Activated T-helper 17 cell treated with anti-CD3 and anti-CD28 coated beads, Interleukin-2, amount 50 U/mL, for 72 hours (primary cell): ENCODE results near the gene BEST4. TPM values are rescaled to one million over a fixed set of nuclear protein-coding genes. Genes with fewer than 3 reads are reported as not detected.
"Not testable (repeated sequence)": the region's sequence is repeated elsewhere in the genome, so short reads cannot be mapped to it uniquely, and the experiment has no call there.

Experiments
- ATAC-seq: fragments of 150-1000 bp; cut with Tn5 transposase; replicated peaks from 2 replicates; pipeline ENCODE4 v1.10.0; 2021; ENCODE audit warnings: mild to moderate bottlenecking, moderate library complexity
- H3K27ac Mint-ChIP-seq: one replicate; pipeline ENCODE4 v1.8.0; 2022; ENCODE audit warnings: mixed read lengths
- H3K27me3 Mint-ChIP-seq: one replicate; pipeline ENCODE4 v1.8.0; 2022; ENCODE audit warnings: mixed read lengths
- H3K36me3 Mint-ChIP-seq: one replicate; pipeline ENCODE4 v1.8.0; 2022; ENCODE audit warnings: low read depth, mild to moderate bottlenecking, mixed read lengths
- H3K4me1 Mint-ChIP-seq: one replicate; pipeline ENCODE4 v1.8.0; 2022; ENCODE audit warnings: mixed read lengths
- H3K4me3 Mint-ChIP-seq: one replicate; pipeline ENCODE4 v1.8.0; 2022; ENCODE audit warnings: mild to moderate bottlenecking, mixed read lengths
- H3K9me3 Mint-ChIP-seq: one replicate; pipeline ENCODE4 v1.8.0; 2022; ENCODE audit warnings: mixed read lengths
- total RNA-seq, 2 donors: library from RNA; stranded (reverse); gene quantifications; one replicate each; pipeline ENCODE4 v1.2.3, GENCODE V29; 2022

BEST4 gene
- total RNA-seq, 2 donors from 2014 or later = 0.97 to 2.0 TPM

DNA sequence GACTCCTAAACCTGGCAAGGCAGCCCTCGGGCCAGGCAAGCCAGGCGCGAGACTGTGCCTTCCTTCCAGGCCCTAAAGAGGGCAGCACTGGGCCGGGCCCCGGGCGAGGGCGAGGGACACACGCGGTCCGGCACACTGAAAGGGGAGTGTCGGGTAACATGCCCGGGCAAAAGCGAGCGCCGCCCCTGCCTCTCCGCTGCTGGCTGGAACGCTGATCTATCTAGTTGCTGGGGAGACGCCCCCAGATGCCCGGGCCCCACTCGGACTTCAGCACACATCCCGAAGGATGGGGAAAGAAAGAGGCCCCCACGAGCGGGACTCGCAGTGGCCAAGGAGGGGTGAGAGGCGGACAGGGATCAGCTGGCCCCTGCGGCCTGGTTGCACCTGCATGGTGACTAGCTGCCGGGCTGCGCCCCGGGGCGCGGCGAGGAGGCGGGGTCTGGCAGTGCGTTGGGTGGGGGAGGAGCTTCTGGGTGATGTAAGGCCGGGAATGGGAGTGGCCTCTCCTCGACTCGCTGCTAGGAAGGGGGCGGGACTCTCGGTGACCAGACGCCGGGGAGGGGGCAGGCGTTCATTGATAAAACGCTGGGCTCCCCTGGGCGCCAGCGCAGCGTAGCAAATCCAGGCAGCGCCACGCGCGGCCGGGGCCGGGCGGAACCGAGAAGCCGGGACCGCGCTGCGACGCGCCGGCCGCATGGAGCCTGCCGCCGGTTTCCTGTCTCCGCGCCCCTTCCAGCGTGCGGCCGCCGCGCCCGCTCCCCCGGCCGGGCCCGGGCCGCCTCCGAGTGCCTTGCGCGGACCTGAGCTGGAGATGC is 12.0 kb upstream of the BEST4 start, which contains the start of gene PLK3:
Gene PLK3, plus strand, starts transcription at position 608 of the 815 bp plus-strand sequence. Its CDS starts 87 bp downstream, at position 695.
- peaks cover 44% of the 10 kb centered on the region for H3K36me3 Mint-ChIP-seq
- H3K9me3 Mint-ChIP-seq = no peaks in the 10 kb centered on the region

DNA sequence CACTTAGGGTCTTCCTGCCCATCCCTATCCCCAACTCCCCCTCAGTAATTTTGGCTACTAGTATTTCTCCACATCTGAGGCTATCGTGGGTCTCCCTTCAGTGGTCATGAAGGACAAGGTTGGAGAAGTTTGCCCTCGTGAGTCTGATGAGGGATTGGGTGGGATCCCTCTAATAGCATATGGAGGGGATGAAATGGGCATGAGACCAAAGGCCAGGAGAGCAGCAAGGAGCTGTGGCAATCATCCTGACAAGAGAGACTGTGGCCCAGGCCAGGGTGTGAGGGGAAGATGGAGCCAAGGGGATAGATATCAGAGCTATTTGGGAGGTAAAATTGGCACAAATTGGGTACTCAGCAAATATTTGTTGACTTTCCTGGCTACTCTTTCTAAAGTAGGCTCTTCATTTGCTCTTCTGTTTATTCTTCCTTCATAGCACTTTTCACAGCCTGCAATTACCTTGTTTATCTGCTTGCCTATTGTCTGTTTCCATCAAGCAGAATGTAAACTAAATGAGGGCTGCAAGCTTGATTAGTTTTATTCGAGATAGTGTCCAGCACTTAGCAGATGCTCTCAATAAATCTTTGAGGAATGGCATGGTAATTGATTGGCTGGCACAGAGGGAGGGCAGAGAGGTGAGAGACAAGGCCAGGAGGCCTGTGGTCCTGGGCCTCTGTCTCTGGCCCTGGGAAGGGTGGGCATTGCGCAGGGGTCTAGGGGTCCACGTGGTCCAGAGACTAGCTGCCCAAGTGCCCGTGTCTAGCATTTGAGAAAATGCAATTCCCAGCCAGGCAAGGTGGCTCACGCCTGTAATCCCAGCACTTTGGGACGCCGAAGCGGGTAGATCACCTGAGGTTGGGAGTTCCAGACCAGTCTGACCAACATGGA is 10.8 kb upstream of the BEST4 start:
- Mint-ChIP-seq H3K9me3 (no peaks in the 10 kb centered on the region), H3K27me3 (no peaks in the 10 kb centered on the region), H3K27ac (peak overlapping the region; percentile 91), H3K4me1 (peaks cover 12% of the 10 kb centered on the region), H3K36me3 (peaks cover 31% of the 10 kb centered on the region), H3K4me3 (peak overlapping the region; percentile 89)
- no peak for ATAC-seq

More for the DNA sequence above, 12.0 kb upstream of the BEST4 start, which contains the start of gene PLK3:
- peak; percentile 83 for ATAC-seq
- peak within 1 kb of the TSS; percentile 89 for H3K4me3 Mint-ChIP-seq
- no peaks in the 10 kb centered on the region for H3K27me3 Mint-ChIP-seq
- H3K4me1 Mint-ChIP-seq = peaks cover 12% of the 10 kb centered on the region
- peak within 1 kb of the TSS; percentile 91 for H3K27ac Mint-ChIP-seq

DNA sequence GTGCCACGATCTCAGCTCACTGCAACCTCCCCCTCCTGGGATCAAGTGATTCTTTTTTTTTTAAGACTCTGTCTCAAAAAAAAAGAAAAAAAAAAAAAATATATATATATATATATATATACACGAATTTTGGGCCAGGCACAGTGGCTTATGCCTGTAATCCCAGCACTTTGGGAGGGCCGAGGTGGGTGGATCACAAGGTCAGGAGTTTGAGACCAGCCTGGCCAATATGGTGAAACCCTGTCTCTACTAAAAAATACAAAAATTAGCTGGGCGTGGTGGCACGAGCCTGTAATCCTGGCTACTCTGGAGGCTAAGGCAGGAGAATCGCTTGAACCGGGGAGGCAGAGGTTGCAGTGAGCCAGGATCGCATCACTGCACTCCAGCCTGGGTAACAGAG is 9.9 kb upstream of the BEST4 start:
- not testable (repeated sequence) for H3K27ac Mint-ChIP-seq, H3K4me1 Mint-ChIP-seq

DNA sequence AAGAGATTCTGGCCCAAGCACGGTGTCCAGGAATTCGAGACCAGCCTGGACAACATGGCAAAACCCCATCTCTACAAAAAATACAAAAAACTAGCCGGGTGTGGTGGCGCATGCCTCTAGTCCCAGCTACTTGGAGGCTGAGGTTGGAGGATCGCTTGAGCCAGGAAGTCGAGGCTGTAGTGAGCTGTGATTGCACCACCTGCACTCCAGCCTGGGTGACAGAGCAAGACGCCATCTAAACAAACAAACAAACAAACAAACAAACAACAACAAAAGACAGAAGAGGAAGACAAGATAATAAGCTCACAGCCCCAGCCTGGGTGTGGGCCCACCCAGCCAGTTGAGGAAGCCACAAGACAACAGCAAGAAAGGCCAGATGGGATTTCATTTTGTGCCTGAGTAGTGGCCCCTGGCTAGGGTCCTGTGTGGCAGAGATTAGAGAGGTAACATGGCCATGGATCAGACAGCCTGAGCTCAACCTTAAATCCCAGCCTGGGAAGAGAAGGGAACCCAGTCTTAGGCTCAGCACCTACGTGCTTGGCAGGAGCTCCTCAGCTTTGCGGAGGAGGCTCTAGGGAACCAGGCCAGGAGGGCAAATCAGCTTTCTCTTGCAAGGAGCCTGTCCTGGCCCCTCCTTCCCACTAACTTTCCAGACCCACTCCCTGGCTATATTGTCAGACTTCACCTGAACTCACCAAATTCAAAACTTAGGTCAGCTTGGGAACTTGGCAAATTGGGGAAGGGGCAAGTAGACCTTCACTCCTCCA is 4.9 kb upstream of the BEST4 start:
- Mint-ChIP-seq H3K9me3 (no peaks in the 10 kb centered on the region), H3K27ac (no peak overlapping the region), H3K36me3 (no peaks in the 10 kb centered on the region), H3K27me3 (no peaks in the 10 kb centered on the region), H3K4me3 (no peak overlapping the region), H3K4me1 (no peaks in the 10 kb centered on the region)
- ATAC-seq = no peak

More for the DNA sequence above, 9.9 kb upstream of the BEST4 start:
- peaks cover 23% of the 10 kb centered on the region for H3K36me3 Mint-ChIP-seq
- ATAC-seq, H3K27me3 Mint-ChIP-seq, H3K9me3 Mint-ChIP-seq, H3K4me3 Mint-ChIP-seq: not testable (repeated sequence)

DNA sequence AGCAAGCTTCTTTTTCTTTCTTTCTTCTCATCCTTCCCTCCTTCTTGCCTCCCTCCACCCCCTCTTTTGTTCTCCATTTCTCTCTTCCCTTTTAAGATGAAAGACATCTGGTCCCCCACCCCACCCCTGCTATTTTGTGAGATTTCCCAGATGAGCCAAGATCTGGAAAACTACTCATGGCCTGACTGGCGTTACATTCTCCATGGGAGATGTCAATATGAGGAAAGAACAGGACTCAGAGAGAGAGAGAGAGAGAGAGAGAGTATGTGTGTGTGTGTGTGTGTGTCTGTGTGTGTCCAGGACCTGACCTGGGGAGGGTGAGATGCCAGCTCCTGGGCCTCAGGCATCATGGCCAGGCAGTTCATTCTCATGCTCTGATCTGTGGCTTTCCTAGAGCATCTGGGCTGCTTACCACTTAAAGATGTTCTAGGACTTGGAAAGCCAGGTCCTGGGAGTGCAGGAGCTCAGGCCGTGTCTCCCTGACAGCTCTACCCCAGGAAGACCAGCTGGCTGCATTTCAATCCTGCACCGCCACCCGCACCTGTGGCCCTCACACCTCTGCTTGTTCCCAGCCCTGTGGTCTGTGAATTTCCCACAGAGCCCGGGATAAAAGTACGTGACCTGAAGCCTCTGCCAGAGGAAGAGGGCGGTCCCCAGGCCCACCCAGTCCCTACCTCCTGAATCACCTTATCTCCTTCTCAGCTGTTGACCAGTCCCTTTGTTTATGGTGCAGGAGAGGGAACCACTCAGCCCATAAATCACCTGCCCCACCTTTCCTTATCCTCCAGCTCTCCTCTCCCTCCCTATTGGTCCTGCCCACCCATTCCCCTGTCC is 3.2 kb upstream of the BEST4 start:
- Mint-ChIP-seq H3K27me3 (no peaks in the 10 kb centered on the region), H3K4me3 (no peak overlapping the region), H3K36me3 (no peaks in the 10 kb centered on the region), H3K9me3 (no peaks in the 10 kb centered on the region), H3K27ac (no peak overlapping the region), H3K4me1 (peaks cover 5% of the 10 kb centered on the region)
- ATAC-seq = no peak

DNA sequence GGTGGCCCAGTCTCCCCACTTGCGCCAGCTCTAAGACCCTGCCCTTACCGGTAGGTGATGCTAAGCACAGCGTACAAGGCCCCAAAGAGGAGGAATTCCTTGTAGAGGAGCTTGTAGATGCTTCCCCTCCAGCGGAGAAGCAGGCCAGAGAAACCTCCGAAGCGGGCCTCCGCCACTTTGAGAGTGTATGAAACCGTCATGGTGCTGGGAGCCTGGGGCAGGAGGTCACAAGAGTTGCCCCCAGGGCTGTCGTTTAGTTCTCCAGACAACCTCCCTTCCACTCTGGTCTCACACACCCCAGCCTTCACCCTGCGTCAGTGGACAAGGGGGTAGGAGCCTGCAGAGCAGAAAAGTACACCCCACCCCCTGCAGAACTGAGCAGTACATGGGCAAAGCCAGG is 464 bp downstream of the BEST4 start:
- no peak overlapping the region for H3K4me3 Mint-ChIP-seq
- H3K9me3 Mint-ChIP-seq = no peaks in the 10 kb centered on the region
- peaks cover 24% of the 10 kb centered on the region for H3K4me1 Mint-ChIP-seq
- no peak overlapping the region for H3K27ac Mint-ChIP-seq
- peaks cover 4% of the 10 kb centered on the region for H3K36me3 Mint-ChIP-seq
- no peaks in the 10 kb centered on the region for H3K27me3 Mint-ChIP-seq
- ATAC-seq = no peak

DNA sequence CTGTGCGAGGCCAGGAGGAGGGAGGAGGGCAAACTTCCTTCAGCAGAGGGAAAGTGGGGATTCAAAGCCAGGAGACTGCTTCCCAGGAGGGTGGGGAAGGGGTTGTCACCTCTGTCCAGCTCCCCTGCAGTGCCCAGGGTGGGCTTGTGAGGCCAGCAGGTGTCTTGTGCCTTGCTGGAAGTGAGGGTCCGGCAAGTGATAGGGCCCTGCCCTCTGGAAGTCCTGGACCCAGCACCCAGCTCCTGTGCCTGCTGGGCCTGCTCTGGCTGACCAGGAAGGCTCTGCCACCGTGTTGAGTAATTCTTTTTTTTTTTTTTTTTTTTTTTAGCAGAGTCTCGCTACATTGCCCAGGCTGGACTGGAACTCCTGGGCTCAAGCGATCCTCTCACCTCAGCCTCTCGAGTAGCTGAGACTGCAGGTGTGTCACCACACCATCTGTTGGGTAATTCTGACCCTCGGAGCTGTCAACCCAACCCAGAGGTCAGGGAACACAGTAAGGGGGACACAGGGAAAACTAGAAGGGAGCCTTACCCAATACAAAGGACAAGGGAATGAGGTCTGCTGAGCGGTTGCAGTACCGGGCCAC is 1.0 kb downstream of the BEST4 start:
- no peak for ATAC-seq
- H3K9me3 Mint-ChIP-seq = no peaks in the 10 kb centered on the region
- H3K4me1 Mint-ChIP-seq = peaks cover 24% of the 10 kb centered on the region
- H3K4me3 Mint-ChIP-seq = peak overlapping the region; percentile 79
- H3K27me3 Mint-ChIP-seq = no peaks in the 10 kb centered on the region
- peak overlapping the region; percentile 84 for H3K27ac Mint-ChIP-seq
- peaks cover 9% of the 10 kb centered on the region for H3K36me3 Mint-ChIP-seq

DNA sequence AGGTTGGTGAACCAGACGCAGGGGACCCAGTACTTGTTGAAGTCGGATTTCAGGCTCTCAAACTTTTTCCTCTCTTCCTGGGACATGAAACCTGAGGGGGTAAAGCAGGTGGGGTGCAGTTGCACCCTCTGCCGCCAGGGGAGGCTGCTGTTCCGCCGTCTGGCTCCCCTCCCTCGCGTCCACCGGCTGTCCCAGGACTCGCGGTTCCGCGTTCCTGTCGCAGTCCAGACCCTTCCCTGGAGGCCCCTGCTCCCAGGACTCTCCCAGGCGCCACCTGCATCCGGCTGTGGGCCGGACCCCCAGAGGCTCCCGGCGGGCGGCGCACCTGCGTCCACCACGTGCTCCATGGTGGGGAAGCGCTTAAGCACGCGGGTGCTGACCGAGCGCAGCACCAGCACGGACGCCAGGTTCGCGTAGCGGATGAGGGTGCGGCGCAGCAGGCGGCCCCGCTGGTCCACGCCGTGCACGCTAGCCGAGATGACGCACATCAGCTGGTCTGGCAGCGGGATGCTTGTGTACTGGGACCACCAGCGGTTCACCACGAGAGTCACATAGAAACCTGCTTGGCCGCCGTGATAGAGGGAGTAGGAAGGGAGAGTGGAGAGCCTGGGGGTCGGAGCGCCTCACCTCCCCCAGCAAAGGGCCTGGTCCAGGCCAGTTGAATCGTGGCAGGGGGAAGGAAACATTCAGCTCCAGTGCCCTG is 1.7 kb downstream of the BEST4 start:
- peaks cover 15% of the 10 kb centered on the region for H3K36me3 Mint-ChIP-seq
- H3K27ac Mint-ChIP-seq = peak overlapping the region; percentile 85
- H3K4me1 Mint-ChIP-seq = peaks cover 29% of the 10 kb centered on the region
- H3K27me3 Mint-ChIP-seq = no peaks in the 10 kb centered on the region
- peak overlapping the region; percentile 79 for H3K4me3 Mint-ChIP-seq
- ATAC-seq = peak; percentile 77
- no peaks in the 10 kb centered on the region for H3K9me3 Mint-ChIP-seq

DNA sequence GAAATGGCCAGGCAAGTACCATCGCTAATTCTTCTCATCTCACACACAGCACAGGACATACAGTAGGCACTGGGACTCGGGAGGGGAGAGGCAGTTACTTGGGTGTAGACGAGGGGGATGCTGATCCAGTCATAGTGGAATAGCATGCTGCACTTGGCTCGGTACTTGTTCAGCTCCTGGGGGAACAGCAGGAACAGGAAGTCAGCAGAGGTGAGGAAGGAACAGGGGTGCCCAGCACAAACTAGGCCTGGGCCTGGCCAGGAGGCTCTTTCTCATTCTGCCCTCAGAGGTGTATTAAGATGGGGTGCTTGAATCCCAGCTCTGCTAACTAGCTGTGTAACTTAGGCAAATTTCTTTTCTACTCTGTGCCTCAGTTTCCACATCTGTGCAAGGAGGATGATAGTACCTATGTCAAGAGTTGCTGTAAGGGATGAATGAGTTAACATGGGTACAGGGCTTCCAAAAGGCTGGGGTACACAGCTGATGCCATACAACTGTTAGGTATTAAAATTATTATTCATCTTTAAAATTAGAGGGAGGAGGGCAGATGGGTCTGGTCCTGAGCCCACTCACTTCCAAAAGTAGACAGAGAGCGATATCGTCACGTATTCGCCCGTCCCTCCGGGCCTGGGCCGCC is 2.4 kb downstream of the BEST4 start:
- peaks cover 32% of the 10 kb centered on the region for H3K4me1 Mint-ChIP-seq
- no peak for ATAC-seq
- peaks cover 22% of the 10 kb centered on the region for H3K36me3 Mint-ChIP-seq
- H3K9me3 Mint-ChIP-seq = no peaks in the 10 kb centered on the region
- H3K4me3 Mint-ChIP-seq = peak overlapping the region; percentile 79
- no peaks in the 10 kb centered on the region for H3K27me3 Mint-ChIP-seq
- peak overlapping the region; percentile 85 for H3K27ac Mint-ChIP-seq

DNA sequence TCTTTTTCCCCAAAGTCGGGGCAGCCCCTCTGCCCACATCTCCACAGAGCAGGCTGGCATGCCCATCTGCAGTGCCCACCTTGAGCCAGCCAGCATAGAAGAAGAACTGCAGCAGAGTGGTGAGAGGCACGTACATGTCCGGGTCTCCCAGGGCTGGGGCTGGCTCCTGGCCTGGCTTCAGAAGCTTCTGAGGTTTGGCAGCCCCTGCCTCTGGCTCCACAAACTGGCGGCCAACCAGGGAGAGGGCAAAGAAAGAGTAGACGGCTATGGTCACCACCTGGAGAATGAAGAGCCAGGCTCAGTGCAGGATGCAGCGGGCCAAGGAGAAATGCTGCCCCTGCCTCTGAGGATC is 3.0 kb downstream of the BEST4 start:
- Mint-ChIP-seq H3K27me3 (no peaks in the 10 kb centered on the region), H3K36me3 (peaks cover 28% of the 10 kb centered on the region), H3K4me3 (peak overlapping the region; percentile 79), H3K9me3 (no peaks in the 10 kb centered on the region), H3K4me1 (peaks cover 32% of the 10 kb centered on the region), H3K27ac (peak overlapping the region; percentile 85)
- ATAC-seq = peak; percentile 0

DNA sequence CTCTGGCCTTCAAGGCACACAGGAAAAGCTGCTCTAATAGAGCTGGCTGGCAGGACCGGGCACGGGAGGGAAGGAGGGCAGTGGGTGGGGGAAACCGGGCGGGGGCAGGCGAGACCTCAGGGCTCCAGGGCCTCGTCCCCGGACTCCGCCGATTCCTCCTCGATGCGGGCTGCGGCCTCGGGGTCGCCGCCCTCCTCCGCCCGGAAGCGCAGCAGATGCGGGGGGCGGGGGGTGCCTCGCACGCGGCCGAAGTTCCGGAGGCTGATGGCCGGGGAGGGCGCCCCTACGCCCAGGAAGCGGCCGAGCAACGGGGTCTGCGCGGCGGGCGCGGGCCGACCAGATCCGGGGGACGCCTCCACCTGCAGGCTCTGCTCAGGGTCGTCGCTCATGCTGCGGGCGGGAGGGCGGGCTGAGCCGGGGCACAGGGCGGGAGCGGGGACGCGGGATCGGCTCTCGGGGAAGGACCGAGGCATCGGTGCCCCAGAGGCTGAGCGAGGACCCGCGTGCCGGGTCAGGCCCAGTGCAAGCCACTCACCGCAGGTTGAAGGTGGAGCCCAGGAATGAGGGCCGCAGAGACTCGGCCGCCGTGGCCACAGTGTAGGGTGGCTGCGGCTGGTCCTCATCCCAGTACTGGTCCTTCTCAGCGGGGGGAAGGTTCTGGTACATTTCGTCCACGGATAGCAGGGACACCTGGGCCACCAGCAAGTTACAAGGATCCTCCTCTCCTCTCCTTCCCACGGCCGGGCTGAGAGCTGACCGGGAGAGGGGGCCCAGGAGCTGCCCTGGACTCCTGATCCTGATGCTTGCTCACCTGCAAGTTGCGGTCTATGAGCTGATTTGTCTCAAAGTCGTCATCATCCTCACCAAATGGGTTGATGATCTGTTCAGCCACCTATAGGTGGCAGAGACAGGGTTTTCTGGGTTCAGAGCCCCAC is 3.6 kb downstream of the BEST4 start:
- ATAC-seq = peak; percentile 49
- Mint-ChIP-seq H3K27me3 (no peaks in the 10 kb centered on the region), H3K36me3 (peaks cover 35% of the 10 kb centered on the region), H3K9me3 (no peaks in the 10 kb centered on the region), H3K27ac (peak overlapping the region; percentile 85), H3K4me1 (peaks cover 32% of the 10 kb centered on the region), H3K4me3 (peak overlapping the region; percentile 79)

DNA sequence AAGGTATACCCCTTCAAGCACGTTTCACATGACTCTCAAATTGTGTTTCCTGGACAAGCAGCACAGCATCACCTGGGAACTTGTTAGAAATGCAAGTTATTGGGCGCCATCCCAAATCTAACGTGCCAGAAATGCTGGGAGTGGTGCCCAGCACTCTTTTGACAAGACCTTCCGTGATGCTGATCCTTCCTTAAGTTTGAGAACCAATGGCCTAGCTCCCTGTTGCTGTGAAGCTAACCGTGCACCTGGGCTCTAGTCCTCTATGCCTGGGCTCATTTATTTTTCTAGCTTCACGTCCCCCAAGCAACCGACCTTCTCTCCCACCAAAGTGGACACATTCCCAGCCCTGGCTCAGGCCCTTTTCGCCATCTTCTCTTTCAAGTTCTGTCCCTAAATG is 4.3 kb downstream of the BEST4 start:
- H3K4me1 Mint-ChIP-seq = peaks cover 37% of the 10 kb centered on the region
- H3K27me3 Mint-ChIP-seq = no peaks in the 10 kb centered on the region
- H3K36me3 Mint-ChIP-seq = peaks cover 41% of the 10 kb centered on the region
- peak overlapping the region; percentile 26 for H3K27ac Mint-ChIP-seq
- H3K4me3 Mint-ChIP-seq = peak overlapping the region; percentile 58
- ATAC-seq = no peak
- no peaks in the 10 kb centered on the region for H3K9me3 Mint-ChIP-seq
